ENCODE measurements around the gene GAPVD1. TPM values are rescaled to one million over a fixed set of nuclear protein-coding genes. Genes with fewer than 3 reads are reported as not detected.

Gene GAPVD1
- total RNA-seq, 1 experiment from 2014 or later: 30.5 TPM

- Histone ChIP-seq H3K9ac (ENCODE audit: low read length) (no peak overlapping the region), H3K27me3 (ENCODE audit: low read length) (no peaks in the 10 kb centered on the region), H3K4me2 (ENCODE audit: low read length) (no peak overlapping the region), H3K79me2 (ENCODE audit: low read length) (peaks cover 79% of the 10 kb centered on the region), H3K36me3 (ENCODE audit: low read depth, low read length) (0 out of 2 replicates have a peak, but pooled peaks cover 4% of the 10 kb centered on the region), H3K4me1 (ENCODE audit: insufficient read depth, low read length) (peaks cover 13% of the 10 kb centered on the region), H3K27ac (ENCODE audit: low read length) (no peak overlapping the region), H3F3A (ENCODE audit: low read length, unreplicated experiment) (no peaks in the 10 kb centered on the region), H2AFZ (ENCODE audit: low read length) (no peak overlapping the region), H3K9me3 (ENCODE audit: low read length) (no peaks in the 10 kb centered on the region), H4K20me1 (ENCODE audit: low read length) (peaks cover 10% of the 10 kb centered on the region; the same call in 1 of the 2 replicates), H3K9me2 (replicated peaks; ENCODE audit: low read length) (no peaks in the 10 kb centered on the region), H3K4me3 (ENCODE audit: low read length) (no peak overlapping the region)
- intact Hi-C loops (cut with micrococcal nuclease): no loop called here
- ChIA-PET POLR2A (ENCODE audit: unreplicated experiment) (interaction anchor here (0.6 kb wide), 1 partner anchor 104 kb away, joined by 6 read pairs; no protein-coding TSS in a partner anchor), CTCF (no interaction called here)
- BruUV-seq (replicated peaks): no TSS peak
- no peak for TF ChIP-seq EZH2 (IDR thresholded peaks at IDR 0.05; ENCODE audit: low read length, unreplicated experiment)
- TF ChIP-seq EZH2phosphoT487 (IDR thresholded peaks at IDR 0.05; ENCODE audit: borderline replicate concordance, low read length): no peak
- TF ChIP-seq CTCF (conservative IDR thresholded peaks at IDR 0.05; ENCODE audit: low read depth, low read length): no peak
- ATAC-seq: no peak
- no peak for DNase-seq
Observed at GRCh38 chr9:125268394-125269013, 6.9 kb downstream of the GAPVD1 start.

- no peak for DNase-seq
- BruUV-seq (replicated peaks): no TSS peak
Observed at GRCh38 chr9:125269014-125269397, 7.4 kb downstream of the GAPVD1 start.

More at GRCh38 chr9:125269014-125269397, 7.4 kb downstream of the GAPVD1 start:
- Histone ChIP-seq H4K20me1 (ENCODE audit: low read length) (peaks cover 10% of the 10 kb centered on the region; the same call in 1 of the 2 replicates), H3K9me2 (replicated peaks; ENCODE audit: low read length) (no peaks in the 10 kb centered on the region), H3K4me3 (ENCODE audit: low read length) (no peak overlapping the region), H3K9me3 (ENCODE audit: low read length) (no peaks in the 10 kb centered on the region), H3K36me3 (ENCODE audit: low read depth, low read length) (0 out of 2 replicates have a peak, but pooled peaks cover 4% of the 10 kb centered on the region), H3K4me1 (ENCODE audit: insufficient read depth, low read length) (peaks cover 13% of the 10 kb centered on the region), H3K27me3 (ENCODE audit: low read length) (no peaks in the 10 kb centered on the region), H3K9ac (ENCODE audit: low read length) (no peak overlapping the region), H3K4me2 (ENCODE audit: low read length) (no peak overlapping the region), H3K79me2 (ENCODE audit: low read length) (peaks cover 78% of the 10 kb centered on the region), H3K27ac (ENCODE audit: low read length) (no peak overlapping the region), H2AFZ (ENCODE audit: low read length) (no peak overlapping the region), H3F3A (ENCODE audit: low read length, unreplicated experiment) (no peaks in the 10 kb centered on the region)
- TF ChIP-seq EZH2phosphoT487 (IDR thresholded peaks at IDR 0.05; ENCODE audit: borderline replicate concordance, low read length): no peak
- TF ChIP-seq CTCF (conservative IDR thresholded peaks at IDR 0.05; ENCODE audit: low read depth, low read length): no peak
- no peak for TF ChIP-seq EZH2 (IDR thresholded peaks at IDR 0.05; ENCODE audit: low read length, unreplicated experiment)
- no peak for ATAC-seq
- ChIA-PET POLR2A (ENCODE audit: unreplicated experiment) (interaction anchor here (0.6 kb wide), 1 partner anchor 103 kb away, joined by 6 read pairs; no protein-coding TSS in a partner anchor), CTCF (no interaction called here)
- intact Hi-C loops (cut with micrococcal nuclease): no loop called here

Data from PC-3 (cell line).